Heart right ventricle (tissue), 16 donors: Measurements from ENCODE around the gene PPOX. TPM values are rescaled to one million over a fixed set of nuclear protein-coding genes. Genes with fewer than 3 reads are reported as not detected.

ENCODE experiments used
- ATAC-seq, 8 donors: fragments of 200-7000 bp; cut with Tn5 transposase; one replicate each; pipeline ENCODE4 v1.9.1; 2020; ENCODE audit warnings: mild to moderate bottlenecking in 8 of 8, moderate library complexity in 8 of 8, moderate number of reproducible peaks in 1 of 8
- DNase-seq, 2 donors: peaks; one replicate each; pipeline ENCODE4 v3.0.0-alpha.2; 2020
- H3K27ac ChIP-seq, 10 donors: fragments of 200-600 bp; sonication (generic) in 2 of 10; one replicate each; pipeline versions ENCODE4 v1.5.0 to v1.8.0; 2020 to 2022; ENCODE audit warnings: mild to moderate bottlenecking in 3 of 10
- H3K27me3 ChIP-seq, 7 donors: fragments of 200-600 bp; one replicate each; pipeline ENCODE4 v1.8.0; 2021 to 2022; ENCODE audit warnings: mild to moderate bottlenecking in 2 of 7
- H3K36me3 ChIP-seq, 9 donors: fragments of 200-600 bp; sonication (generic) in 1 of 9; one replicate each; pipeline versions ENCODE4 v1.5.0 to v1.8.0; 2020 to 2022; ENCODE audit warnings: mild to moderate bottlenecking in 2 of 9
- H3K4me1 ChIP-seq, 9 donors: fragments of 200-600 bp; sonication (generic) in 1 of 9; one replicate each; pipeline versions ENCODE4 v1.5.0 to v1.8.0; 2020 to 2022; ENCODE audit warnings: mild to moderate bottlenecking in 4 of 9
- H3K4me3 ChIP-seq, 10 donors: fragments of 200-600 bp; sonication (generic) in 2 of 10; one replicate each; pipeline versions ENCODE4 v1.5.0 to v1.8.0; 2020 to 2022; ENCODE audit warnings: mild to moderate bottlenecking in 7 of 10, moderate library complexity in 2 of 10
- H3K9me3 ChIP-seq, 11 donors: fragments of 200-600 bp in 10 of 11; sonication (generic) in 2 of 11; one replicate each; pipeline versions ENCODE4 v1.5.0 to v1.8.0; 2013 to 2022; ENCODE audit warnings: mild to moderate bottlenecking in 2 of 11, control low read depth in 1 of 11, moderate library complexity in 1 of 11
- CTCF ChIP-seq, 9 donors: fragments of 200-600 bp; sonication (generic) in 2 of 9; IDR thresholded peaks; one replicate each; pipeline versions ENCODE4 v1.5.0 to v1.8.0; 2021 to 2022; ENCODE audit warnings: antibody characterized with exemption in 9 of 9, mild to moderate bottlenecking in 5 of 9, moderate library complexity in 1 of 9
- WGBS, 2 donors: extraction: QIAGEN DNeasy Blood & Tissue Kit; methylation state at CpG; one replicate each; pipeline ENCODE4 v1.1.7; 2013; ENCODE audit warnings: inconsistent platforms in 1 of 2; 5-methylcytosine and 5-hydroxymethylcytosine counted together
- intact Hi-C, 10 donors: fragments of 100-400 bp; cut with DNase I; formaldehyde crosslinking; loops; one replicate each; pipeline versions ENCODE4 v1.11.1 to v1.14.2; 2022
- polyA plus RNA-seq, 2 donors: library from polyadenylated mRNA; stranded (reverse); fragments of 200-250 nt; gene quantifications; one replicate each; pipeline ENCODE4 v1.2.3, GENCODE V29; 2013
- total RNA-seq, 10 donors: library from RNA; stranded (reverse); fragmentation: NEBNext Ultra II Directional in 3 of 10; extraction: Animal tissue kit (Norgen Biotek cat#: 25700) in 3 of 10; gene quantifications; one replicate each; pipeline versions ENCODE4 v1.2.1 to v1.2.4, GENCODE V29; 2021 to 2023
- donor health status: Arrhythmogenic right ventricular cardiomyopathy.
- donor health status: ischemic (EF 13 %, LVEDD 7.1; RV severe dilation, severe dysfunction).
- donor health status: healthy with polysubstance abuse.
- donor health status: DM: no; HTN: yes; CAD: no.
- donor health status: DM: no; HTN: no; CAD: no.
- donor health status: ischemic (EF 25% LVEDD 6.9; RV normal size, moderate dysfunction).
- donor health status: ischemic (EF 25% LVEDD 5.7; RV mildly dilated, moderate dysfunction).
- donor health status: healthy.
- donor health status: DM: yes; HTN: yes; CAD: no.
- donor health status: Ischemic cardiomyopathy.
- donor health status: ischemic (EF 35%, LVEDD 5.7; RV mildly dilated, moderate dysfunction).
- donor health status: nonischemic (EF 11% LVEDD 7.7; RV severe dilation, severe dysfunction).
- donor health status: DM: yes; HTN: yes; CAD: no.
- donor health status: PGD.
- donor health status: ischemic (EF 29% LVEDD 5.4; RV normal size, mild dysfunction).
- donor health status: nonischemic (EF 23%, LVEDD 6.1; RV moderate dilation, normal function).

PPOX gene
- total and polyA plus RNA-seq, 12 donors = 8.5 to 58.5 (median 15.0) TPM

DNA sequence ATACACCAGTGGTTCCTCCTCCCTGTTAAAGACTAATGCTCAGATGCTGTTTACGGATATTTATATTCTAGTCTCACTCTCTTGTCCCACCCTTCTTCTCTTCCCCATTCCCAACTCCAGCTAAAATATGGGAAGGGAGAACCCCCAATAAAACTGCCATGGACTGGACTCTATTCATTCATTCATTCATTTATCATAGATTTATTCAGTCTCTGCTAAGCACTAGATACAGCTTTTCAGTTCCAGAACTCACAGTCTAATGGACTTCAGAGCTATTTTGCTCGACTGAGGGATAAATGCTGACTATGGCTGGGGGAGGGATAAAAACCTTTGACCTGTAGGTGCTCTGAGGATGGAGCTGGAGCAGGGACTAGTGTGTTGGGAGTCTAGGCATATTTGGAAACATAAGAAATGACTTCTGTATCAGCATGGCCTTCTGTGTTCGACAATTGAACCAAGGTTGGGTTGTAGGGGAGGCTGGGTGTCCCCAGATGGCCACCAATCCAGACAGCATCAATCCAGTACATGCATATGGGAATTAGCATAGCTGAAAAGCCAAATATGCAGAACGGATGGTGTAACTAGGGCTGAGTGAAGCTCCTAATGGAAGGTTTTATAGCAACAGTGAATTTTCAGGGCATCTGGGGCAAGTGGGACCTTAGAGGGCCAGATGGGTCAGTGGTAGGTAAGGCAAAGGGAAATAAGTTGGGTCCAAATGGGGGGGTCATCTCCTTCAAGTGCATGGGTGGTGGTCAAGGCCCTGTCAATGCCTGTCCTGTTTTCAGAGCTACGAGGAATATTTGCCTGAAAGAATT is 53.1 kb downstream of the PPOX start:
- intact Hi-C loops = no loop called here
- TF ChIP-seq CTCF (IDR thresholded peaks at IDR 0.05) = no peak
- peaks cover 0 to 36% (median 5%) of the 10 kb centered on the region in 9 donors for H3K36me3 ChIP-seq
- no peak overlapping the region for H3K27ac ChIP-seq
- WGBS, 2 donors = 90 to 92% methylated on average over 5 of the region's 5 CpGs
- no peak for DNase-seq
- no peak overlapping the region for H3K4me3 ChIP-seq
- H3K9me3 ChIP-seq = no peaks in the 10 kb centered on the region
- H3K4me1 ChIP-seq = peaks cover 0 to 37% (median 4%) of the 10 kb centered on the region in 9 donors
- no peaks in the 10 kb centered on the region for H3K27me3 ChIP-seq
- ATAC-seq = no peak

DNA sequence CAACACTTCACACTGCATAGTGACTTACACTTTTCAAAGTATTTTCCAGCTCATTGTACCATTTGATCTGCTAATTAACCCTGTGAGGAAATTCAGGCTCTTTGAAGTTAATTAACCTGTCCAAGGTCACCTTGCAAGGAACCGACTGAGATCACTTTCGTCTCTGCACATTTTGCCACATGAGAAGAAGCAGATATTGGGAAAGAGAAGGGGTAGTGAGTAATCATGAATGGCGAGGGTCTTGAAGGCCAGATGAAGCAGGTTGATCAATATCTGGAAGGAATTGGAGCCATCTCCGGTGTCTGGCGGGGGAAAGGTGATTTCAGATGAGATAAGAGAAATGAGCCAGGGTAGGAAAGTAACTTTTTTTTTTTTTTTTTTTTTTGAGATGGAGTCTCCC is 53.8 kb downstream of the PPOX start:
- Histone ChIP-seq H3K4me1 (peaks cover 0 to 33% (median 4%) of the 10 kb centered on the region in 9 donors), H3K36me3 (peaks cover 0 to 29% (median 0%) of the 10 kb centered on the region in 9 donors), H3K4me3 (no peak overlapping the region), H3K27me3 (no peaks in the 10 kb centered on the region), H3K27ac (no peak overlapping the region), H3K9me3 (no peaks in the 10 kb centered on the region)
- intact Hi-C loops = loop anchor here in 1 of 10 donors (10.0 kb wide), 1 partner anchor 165 kb away; no protein-coding TSS in a partner anchor
- 88% methylated on average over 5 of the region's 5 CpGs for WGBS, 2 donors
- TF ChIP-seq CTCF (IDR thresholded peaks at IDR 0.05) = no peak
- ATAC-seq (no peak), DNase-seq (no peak)

Other genes with a start within 250 kb of the PPOX start
- gene ITLN2, start 211.6 kb upstream of the PPOX start, total RNA-seq = not detected
- gene ITLN2, start 211.6 kb upstream of the PPOX start, polyA plus RNA-seq = under 1 TPM in 1 of 2 donors, not detected in 1; 0.22 TPM
- 10 to 100 TPM in 6 of 10 donors, 1 to 10 TPM in 4; 7.1 to 22.7 (median 10.5) TPM for gene F11R, start 145.3 kb upstream of the PPOX start, total RNA-seq
- 1 to 10 TPM; 7.5 to 9.9 TPM for gene F11R, start 145.3 kb upstream of the PPOX start, polyA plus RNA-seq
- gene TSTD1, start 127.5 kb upstream of the PPOX start, total RNA-seq = 10 to 100 TPM in 9 of 10 donors, 1 to 10 TPM in 1; 8.0 to 18.0 (median 13.4) TPM
- gene TSTD1, start 127.5 kb upstream of the PPOX start, polyA plus RNA-seq = 10 to 100 TPM; 11.8 to 15.3 TPM
- 10 to 100 TPM; 23.7 to 43.6 (median 28.5) TPM for gene USF1, start 120.4 kb upstream of the PPOX start, total RNA-seq
- 10 to 100 TPM; 42.4 to 55.1 TPM for gene USF1, start 120.4 kb upstream of the PPOX start, polyA plus RNA-seq
- gene ARHGAP30, start 96.5 kb upstream of the PPOX start, total RNA-seq = 10 to 100 TPM in 1 of 10 donors, 1 to 10 TPM in 9; 1.5 to 16.4 (median 2.1) TPM
- gene ARHGAP30, start 96.5 kb upstream of the PPOX start, polyA plus RNA-seq = 1 to 10 TPM; 1.2 to 1.4 TPM
- gene NECTIN4, start 76.9 kb upstream of the PPOX start, total RNA-seq = under 1 TPM in 1 of 10 donors, not detected in 9; 0.19 TPM
- under 1 TPM in 1 of 2 donors, not detected in 1; 0.06 TPM for gene NECTIN4, start 76.9 kb upstream of the PPOX start, polyA plus RNA-seq
- gene KLHDC9, start 68.1 kb upstream of the PPOX start, total RNA-seq = 10 to 100 TPM in 5 of 10 donors, 1 to 10 TPM in 5; 2.2 to 17.7 (median 9.0) TPM
- gene KLHDC9, start 68.1 kb upstream of the PPOX start, polyA plus RNA-seq = 1 to 10 TPM in 1 of 2 donors, under 1 TPM in 1; 0.83 to 6.7 TPM
- 10 to 100 TPM; 44.6 to 78.7 (median 54.1) TPM for gene PFDN2, start 48.4 kb upstream of the PPOX start, total RNA-seq
- gene PFDN2, start 48.4 kb upstream of the PPOX start, polyA plus RNA-seq = 100 to 1,000 TPM; 185 to 273 TPM
- gene NIT1, start 48.3 kb upstream of the PPOX start, total RNA-seq = 10 to 100 TPM; 24.1 to 41.2 (median 33.4) TPM
- gene NIT1, start 48.3 kb upstream of the PPOX start, polyA plus RNA-seq = 10 to 100 TPM; 28.5 to 30.6 TPM
- 10 to 100 TPM; 21.7 to 33.0 (median 26.3) TPM for gene DEDD, start 33.8 kb upstream of the PPOX start, total RNA-seq
- gene DEDD, start 33.8 kb upstream of the PPOX start, polyA plus RNA-seq = 10 to 100 TPM; 19.7 to 27.2 TPM
- gene UFC1, start 12.4 kb upstream of the PPOX start, total RNA-seq = 10 to 100 TPM; 63.9 to 88.3 (median 74.9) TPM
- gene UFC1, start 12.4 kb upstream of the PPOX start, polyA plus RNA-seq = 100 to 1,000 TPM in 1 of 2 donors, 10 to 100 TPM in 1; 43.0 to 142 TPM
- gene USP21, start 6.9 kb upstream of the PPOX start, total RNA-seq = 10 to 100 TPM in 9 of 10 donors, 1 to 10 TPM in 1; 8.8 to 24.0 (median 14.7) TPM
- 10 to 100 TPM; 13.2 to 22.4 TPM for gene USP21, start 6.9 kb upstream of the PPOX start, polyA plus RNA-seq
- gene B4GALT3, start 11.1 kb downstream of the PPOX start, total RNA-seq = 10 to 100 TPM; 12.1 to 28.9 (median 19.6) TPM
- gene B4GALT3, start 11.1 kb downstream of the PPOX start, polyA plus RNA-seq = 10 to 100 TPM; 11.5 to 25.5 TPM
- gene ADAMTS4, start 32.6 kb downstream of the PPOX start, total RNA-seq = 10 to 100 TPM in 6 of 10 donors, 1 to 10 TPM in 4; 1.7 to 86.1 (median 17.7) TPM
- gene ADAMTS4, start 32.6 kb downstream of the PPOX start, polyA plus RNA-seq = 10 to 100 TPM in 1 of 2 donors, 1 to 10 TPM in 1; 5.4 to 11.9 TPM
- 100 to 1,000 TPM; 244 to 370 (median 318) TPM for gene NDUFS2, start 35.9 kb downstream of the PPOX start, total RNA-seq
- 100 to 1,000 TPM; 121 to 193 TPM for gene NDUFS2, start 35.9 kb downstream of the PPOX start, polyA plus RNA-seq
- gene FCER1G, start 48.9 kb downstream of the PPOX start, total RNA-seq = 10 to 100 TPM in 4 of 10 donors, 1 to 10 TPM in 6; 2.0 to 65.8 (median 5.3) TPM
- 10 to 100 TPM; 19.7 to 64.6 TPM for gene FCER1G, start 48.9 kb downstream of the PPOX start, polyA plus RNA-seq
- gene APOA2, start 57.2 kb downstream of the PPOX start, total RNA-seq = under 1 TPM in 1 of 10 donors, not detected in 9; 0.89 TPM
- gene APOA2, start 57.2 kb downstream of the PPOX start, polyA plus RNA-seq = not detected
- 10 to 100 TPM; 29.8 to 37.6 (median 33.2) TPM for gene TOMM40L, start 59.6 kb downstream of the PPOX start, total RNA-seq
- 10 to 100 TPM; 17.6 to 29.3 TPM for gene TOMM40L, start 59.6 kb downstream of the PPOX start, polyA plus RNA-seq
- gene NR1I3, start 71.8 kb downstream of the PPOX start, total RNA-seq = not detected
- under 1 TPM in 1 of 2 donors, not detected in 1; 0.10 TPM for gene NR1I3, start 71.8 kb downstream of the PPOX start, polyA plus RNA-seq
- 1 to 10 TPM in 1 of 10 donors, under 1 TPM in 8, not detected in 1; 0.38 to 1.0 (median 0.46) TPM for gene PCP4L1, start 92.3 kb downstream of the PPOX start, total RNA-seq
- gene PCP4L1, start 92.3 kb downstream of the PPOX start, polyA plus RNA-seq = under 1 TPM; 0.29 to 0.75 TPM
- 1 to 10 TPM; 1.0 to 5.6 (median 1.6) TPM for gene MPZ, start 143.5 kb downstream of the PPOX start, total RNA-seq
- 1 to 10 TPM; 1.5 to 3.4 TPM for gene MPZ, start 143.5 kb downstream of the PPOX start, polyA plus RNA-seq
- gene SDHC, start 148.0 kb downstream of the PPOX start, total RNA-seq = 100 to 1,000 TPM; 342 to 459 (median 420) TPM
- gene SDHC, start 148.0 kb downstream of the PPOX start, polyA plus RNA-seq = 100 to 1,000 TPM in 1 of 2 donors, 10 to 100 TPM in 1; 18.1 to 176 TPM
- gene CFAP126, start 201.4 kb downstream of the PPOX start, total RNA-seq = not detected
- not detected for gene CFAP126, start 201.4 kb downstream of the PPOX start, polyA plus RNA-seq